Measurements from ENCODE around the gene PBX1.

GRCh38 chr1:164633997-164634396 lies 75.0 kb downstream of the PBX1 start:
- TF ChIP-seq, protein P1, sequence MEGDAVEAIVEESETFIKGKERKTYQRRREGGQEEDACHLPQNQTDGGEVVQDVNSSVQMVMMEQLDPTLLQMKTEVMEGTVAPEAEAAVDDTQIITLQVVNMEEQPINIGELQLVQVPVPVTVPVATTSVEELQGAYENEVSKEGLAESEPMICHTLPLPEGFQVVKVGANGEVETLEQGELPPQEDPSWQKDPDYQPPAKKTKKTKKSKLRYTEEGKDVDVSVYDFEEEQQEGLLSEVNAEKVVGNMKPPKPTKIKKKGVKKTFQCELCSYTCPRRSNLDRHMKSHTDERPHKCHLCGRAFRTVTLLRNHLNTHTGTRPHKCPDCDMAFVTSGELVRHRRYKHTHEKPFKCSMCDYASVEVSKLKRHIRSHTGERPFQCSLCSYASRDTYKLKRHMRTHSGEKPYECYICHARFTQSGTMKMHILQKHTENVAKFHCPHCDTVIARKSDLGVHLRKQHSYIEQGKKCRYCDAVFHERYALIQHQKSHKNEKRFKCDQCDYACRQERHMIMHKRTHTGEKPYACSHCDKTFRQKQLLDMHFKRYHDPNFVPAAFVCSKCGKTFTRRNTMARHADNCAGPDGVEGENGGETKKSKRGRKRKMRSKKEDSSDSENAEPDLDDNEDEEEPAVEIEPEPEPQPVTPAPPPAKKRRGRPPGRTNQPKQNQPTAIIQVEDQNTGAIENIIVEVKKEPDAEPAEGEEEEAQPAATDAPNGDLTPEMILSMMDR (IDR thresholded peaks at IDR 0.05): no peak
- no peak for TF ChIP-seq POLR2A (IDR thresholded peaks at IDR 0.05)

Data from right lobe of liver (tissue), 4 donors.